Spleen (tissue), 7 donors: ENCODE results near the gene ZNF618.

Source experiments
- CTCF ChIP-seq, 11 experiments: fragments of 200-600 bp in 7 of 11; fragments of 450-650 bp in 4 of 11; sonication (generic) in 4 of 11; IDR thresholded peaks in 8 of 11; conservative IDR thresholded peaks in 3 of 11; 1 replicate in 7 of 11; 2 replicates in 4 of 11; pipeline versions ENCODE4 v1.4.0 to v1.8.0; 2016 to 2021; ENCODE audit warnings: antibody characterized with exemption in 11 of 11, inconsistent platforms in 4 of 11, mild to moderate bottlenecking in 1 of 11
- POLR2A ChIP-seq, 3 donors: fragments of 450-650 bp; IDR thresholded peaks; one replicate each; pipeline ENCODE4 v1.5.1; 2017; ENCODE audit warnings: antibody characterized with exemption in 3 of 3, mild to moderate bottlenecking in 1 of 3
- POLR2AphosphoS5 ChIP-seq, 3 donors: sonication (generic); formaldehyde crosslinking; IDR thresholded peaks; one replicate each; pipeline ENCODE4 v1.5.1; 2017; ENCODE audit warnings: antibody characterized with exemption in 3 of 3
- donor health status: DM: no; HTN: no; CAD: no; lungs with moderate emphysema.
- donor health status: DM: no; HTN: no; CAD: no.
- donor health status: DM: no; HTN: no; CAD: no.

- TF ChIP-seq POLR2AphosphoS5 (IDR thresholded peaks at IDR 0.05) (no peak), CTCF (IDR thresholded peaks at IDR 0.05 in 8 of 11, conservative IDR thresholded peaks at IDR 0.05 in 3 of 11) (no peak), POLR2A (IDR thresholded peaks at IDR 0.05) (no peak)
These were observed 181.2 kb downstream of the ZNF618 start for GRCh38 chr9:114057161-114057885.
